Measurements from ENCODE around the gene GALR2.

GALR2 gene

GRCh38 chr17:76115138-76115754 lies 40.7 kb downstream of the GALR2 start:
- Histone ChIP-seq H3K27me3 (ENCODE audit: control insufficient read depth in 1 of 2, insufficient read depth in 2 of 2, low read length in 2 of 2) (no peaks in the 10 kb centered on the region), H3K9ac (ENCODE audit: low read depth in 1 of 2, low read length in 2 of 2) (no peak overlapping the region), H3K9me3 (ENCODE audit: control insufficient read depth in 1 of 2, low read length in 2 of 2) (no peaks in the 10 kb centered on the region), H3K4me3 (ENCODE audit: low read depth in 1 of 2, low read length in 2 of 2) (no peak overlapping the region), H3K36me3 (ENCODE audit: control insufficient read depth in 1 of 2, insufficient read depth in 2 of 2, low read length in 2 of 2) (no peaks in the 10 kb centered on the region), H3K4me1 (ENCODE audit: control insufficient read depth in 1 of 2, insufficient read depth in 2 of 2, low read length in 2 of 2) (no peaks in the 10 kb centered on the region), H3K27ac (ENCODE audit: low read depth, low read length) (no peak overlapping the region)

DNA sequence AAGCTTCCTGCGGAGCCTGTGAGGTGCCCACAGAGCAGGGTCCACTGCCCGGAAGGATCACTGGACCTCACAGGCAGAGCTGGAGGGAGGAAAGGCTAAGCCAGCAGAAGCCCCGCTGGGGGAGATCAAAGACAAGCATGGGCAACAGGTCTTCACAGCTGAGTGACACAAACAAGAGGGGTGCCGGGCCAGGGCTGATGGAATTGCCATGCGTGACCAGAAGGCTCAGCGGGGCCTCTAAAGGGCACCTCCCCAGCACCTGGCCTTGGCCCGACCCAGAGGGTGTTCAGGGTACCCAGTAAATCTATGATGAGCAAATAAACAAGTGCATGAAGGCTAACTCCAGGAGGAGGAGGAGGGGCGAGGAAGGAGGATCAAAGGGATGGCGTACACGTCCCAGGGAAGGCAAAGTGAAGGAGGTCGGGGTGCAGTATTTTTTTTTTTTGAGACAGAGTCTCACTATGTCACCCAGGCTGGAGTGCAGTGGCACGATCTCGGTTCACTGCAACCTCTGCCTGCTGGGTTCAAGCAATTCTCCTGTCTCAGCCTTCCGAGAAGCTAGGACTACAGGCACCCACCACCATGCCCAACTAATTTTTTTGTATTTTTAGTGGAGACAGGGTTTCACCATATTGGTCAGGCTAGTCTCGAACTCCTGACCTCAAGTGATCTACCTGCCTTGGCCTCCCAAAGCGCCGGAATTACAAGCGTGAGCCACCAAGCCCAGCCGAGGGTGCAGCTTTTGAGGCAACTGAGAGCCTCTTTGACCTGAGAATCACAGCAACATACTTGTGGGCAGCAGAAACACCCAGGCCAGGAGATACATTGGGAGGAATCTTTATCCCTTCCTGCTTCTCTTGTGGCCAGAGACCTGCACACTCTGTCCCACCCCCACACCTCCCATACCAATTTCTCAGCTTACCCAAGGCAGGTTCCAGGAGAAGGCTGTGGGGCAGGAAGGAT lies 45.1 kb downstream of the GALR2 start:
- no peak overlapping the region for H3K9ac ChIP-seq (ENCODE audit: low read depth in 1 of 2, low read length in 2 of 2)
- H3K27me3 ChIP-seq (ENCODE audit: control insufficient read depth in 1 of 2, insufficient read depth in 2 of 2, low read length in 2 of 2), result no peaks in the 10 kb centered on the region
- no peaks in the 10 kb centered on the region for H3K9me3 ChIP-seq (ENCODE audit: control insufficient read depth in 1 of 2, low read length in 2 of 2)
- H3K36me3 ChIP-seq (ENCODE audit: control insufficient read depth in 1 of 2, insufficient read depth in 2 of 2, low read length in 2 of 2), result no peaks in the 10 kb centered on the region
- no peak overlapping the region for H3K27ac ChIP-seq (ENCODE audit: low read depth, low read length)
- no peak overlapping the region for H3K4me3 ChIP-seq (ENCODE audit: low read depth in 1 of 2, low read length in 2 of 2)
- no peaks in the 10 kb centered on the region for H3K4me1 ChIP-seq (ENCODE audit: control insufficient read depth in 1 of 2, insufficient read depth in 2 of 2, low read length in 2 of 2)

GRCh38 chr17:76120658-76121008 lies 46.1 kb downstream of the GALR2 start:
- H3K9ac ChIP-seq (ENCODE audit: low read depth in 1 of 2, low read length in 2 of 2), result no peak overlapping the region
- H3K4me1 ChIP-seq (ENCODE audit: control insufficient read depth in 1 of 2, insufficient read depth in 2 of 2, low read length in 2 of 2), result no peaks in the 10 kb centered on the region
- H3K4me3 ChIP-seq (ENCODE audit: low read depth in 1 of 2, low read length in 2 of 2), result no peak overlapping the region
- no peaks in the 10 kb centered on the region for H3K27me3 ChIP-seq (ENCODE audit: control insufficient read depth in 1 of 2, insufficient read depth in 2 of 2, low read length in 2 of 2)
- no peaks in the 10 kb centered on the region for H3K9me3 ChIP-seq (ENCODE audit: control insufficient read depth in 1 of 2, low read length in 2 of 2)
- no peaks in the 10 kb centered on the region for H3K36me3 ChIP-seq (ENCODE audit: control insufficient read depth in 1 of 2, insufficient read depth in 2 of 2, low read length in 2 of 2)
- no peak overlapping the region for H3K27ac ChIP-seq (ENCODE audit: low read depth, low read length)

DNA sequence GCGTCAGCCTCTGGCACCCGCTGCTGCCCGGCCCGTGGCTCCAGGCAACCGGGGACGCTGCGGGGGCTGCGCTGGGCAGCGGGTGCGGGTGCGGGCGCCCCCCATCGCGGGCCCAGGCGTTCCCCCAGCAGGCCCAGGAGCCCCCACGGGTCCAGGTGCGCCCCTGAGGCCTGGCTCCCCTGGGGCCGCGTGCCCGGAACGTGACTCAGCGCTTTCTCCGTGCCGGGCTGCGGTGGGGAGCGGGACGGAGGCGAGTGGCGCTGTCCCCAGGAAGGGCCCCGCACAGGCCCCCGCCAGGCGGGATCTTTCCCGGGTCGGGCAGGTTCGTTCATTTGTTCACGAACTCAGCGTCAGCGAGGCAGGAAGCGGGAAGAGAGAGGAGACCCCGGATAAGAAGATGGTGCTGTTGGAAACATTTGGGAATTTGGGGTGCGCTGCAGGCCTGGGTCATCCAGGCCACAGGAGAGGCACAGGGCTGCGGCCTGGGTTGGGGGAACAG lies 47.4 kb downstream of the GALR2 start:
- Histone ChIP-seq H3K9ac (ENCODE audit: low read depth in 1 of 2, low read length in 2 of 2) (no peak overlapping the region), H3K27me3 (ENCODE audit: control insufficient read depth in 1 of 2, insufficient read depth in 2 of 2, low read length in 2 of 2) (no peaks in the 10 kb centered on the region), H3K4me3 (ENCODE audit: low read depth in 1 of 2, low read length in 2 of 2) (peak overlapping the region; percentile 34 to 48), H3K9me3 (ENCODE audit: control insufficient read depth in 1 of 2, low read length in 2 of 2) (no peaks in the 10 kb centered on the region), H3K4me1 (ENCODE audit: control insufficient read depth in 1 of 2, insufficient read depth in 2 of 2, low read length in 2 of 2) (no peaks in the 10 kb centered on the region), H3K27ac (ENCODE audit: low read depth, low read length) (no peak overlapping the region), H3K36me3 (ENCODE audit: control insufficient read depth in 1 of 2, insufficient read depth in 2 of 2, low read length in 2 of 2) (no peaks in the 10 kb centered on the region)

- Histone ChIP-seq H3K9me3 (ENCODE audit: control insufficient read depth in 1 of 2, low read length in 2 of 2) (no peaks in the 10 kb centered on the region), H3K27ac (ENCODE audit: low read depth, low read length) (no peak overlapping the region), H3K27me3 (ENCODE audit: control insufficient read depth in 1 of 2, insufficient read depth in 2 of 2, low read length in 2 of 2) (no peaks in the 10 kb centered on the region), H3K4me1 (ENCODE audit: control insufficient read depth in 1 of 2, insufficient read depth in 2 of 2, low read length in 2 of 2) (no peaks in the 10 kb centered on the region), H3K9ac (ENCODE audit: low read depth in 1 of 2, low read length in 2 of 2) (no peak overlapping the region), H3K4me3 (ENCODE audit: low read depth in 1 of 2, low read length in 2 of 2) (no peak overlapping the region), H3K36me3 (ENCODE audit: control insufficient read depth in 1 of 2, insufficient read depth in 2 of 2, low read length in 2 of 2) (no peaks in the 10 kb centered on the region)
Measured at GRCh38 chr17:76122431-76123190, 48.0 kb downstream of the GALR2 start.

DNA sequence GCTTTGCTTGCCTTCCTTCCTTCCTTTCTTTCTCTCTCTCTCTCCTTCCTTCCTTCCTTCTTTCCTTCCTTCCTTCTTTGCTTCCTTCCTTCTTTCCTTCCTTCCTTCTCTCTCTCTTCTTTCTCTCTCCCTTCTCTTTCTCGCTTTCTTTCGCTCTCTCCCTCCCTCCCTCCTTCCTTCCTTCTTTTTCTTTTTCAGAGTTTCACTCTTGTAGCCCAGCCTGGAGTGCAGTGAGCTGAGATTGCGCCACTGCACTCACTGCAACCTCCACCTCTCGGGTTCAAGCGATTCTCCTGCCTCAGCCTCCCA lies 48.6 kb downstream of the GALR2 start:
- no peak overlapping the region for H3K27ac ChIP-seq (ENCODE audit: low read depth, low read length)
- H3K36me3 ChIP-seq (ENCODE audit: control insufficient read depth in 1 of 2, insufficient read depth in 2 of 2, low read length in 2 of 2), result no peaks in the 10 kb centered on the region
- no peaks in the 10 kb centered on the region for H3K4me1 ChIP-seq (ENCODE audit: control insufficient read depth in 1 of 2, insufficient read depth in 2 of 2, low read length in 2 of 2)
- no peak overlapping the region for H3K4me3 ChIP-seq (ENCODE audit: low read depth in 1 of 2, low read length in 2 of 2)
- no peaks in the 10 kb centered on the region for H3K9me3 ChIP-seq (ENCODE audit: control insufficient read depth in 1 of 2, low read length in 2 of 2)
- no peaks in the 10 kb centered on the region for H3K27me3 ChIP-seq (ENCODE audit: control insufficient read depth in 1 of 2, insufficient read depth in 2 of 2, low read length in 2 of 2)
- no peak overlapping the region for H3K9ac ChIP-seq (ENCODE audit: low read depth in 1 of 2, low read length in 2 of 2)

DNA sequence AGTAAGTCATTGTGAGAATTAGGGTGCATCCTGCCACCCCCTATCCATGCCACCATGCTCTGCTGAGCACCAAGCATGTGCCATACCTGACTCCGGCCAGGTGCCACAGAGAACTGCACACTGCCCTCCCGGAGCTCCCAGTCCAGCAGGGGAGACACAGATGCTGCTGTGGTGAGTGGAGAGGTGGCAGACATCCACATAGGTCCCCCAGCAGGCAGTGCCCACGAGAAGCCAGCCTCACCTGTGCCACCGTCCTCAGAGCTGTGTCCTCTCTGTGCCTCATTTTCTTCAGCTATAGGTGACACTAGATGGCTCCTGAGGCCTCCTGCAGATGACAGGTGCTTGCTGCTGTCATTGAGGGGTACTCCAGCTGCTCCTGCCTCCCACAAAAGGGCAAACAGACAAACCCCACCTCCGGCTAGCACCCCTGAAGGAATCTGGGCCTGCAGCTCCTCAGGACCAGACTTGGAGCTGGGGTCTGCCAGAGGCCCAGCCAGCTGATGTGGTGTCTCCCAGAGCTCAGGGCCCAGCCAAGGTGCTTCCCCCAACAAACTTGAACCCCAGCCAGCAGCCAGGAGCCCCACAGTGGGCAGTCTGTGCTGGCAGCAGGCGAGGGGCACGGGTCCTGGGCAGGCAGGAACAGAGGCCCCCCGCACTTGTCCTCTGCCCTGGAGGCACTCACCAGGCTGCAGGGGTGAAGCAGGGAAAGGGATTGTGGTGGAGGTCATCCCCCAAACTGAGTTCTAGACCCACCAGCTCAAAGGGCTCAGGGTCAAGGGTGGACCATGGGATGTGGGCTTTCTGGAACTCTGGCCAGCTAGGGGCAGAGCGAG lies 49.4 kb downstream of the GALR2 start:
- H3K9ac ChIP-seq (ENCODE audit: low read depth in 1 of 2, low read length in 2 of 2), result no peak overlapping the region
- no peak overlapping the region for H3K27ac ChIP-seq (ENCODE audit: low read depth, low read length)
- no peaks in the 10 kb centered on the region for H3K27me3 ChIP-seq (ENCODE audit: control insufficient read depth in 1 of 2, insufficient read depth in 2 of 2, low read length in 2 of 2)
- H3K36me3 ChIP-seq (ENCODE audit: control insufficient read depth in 1 of 2, insufficient read depth in 2 of 2, low read length in 2 of 2), result no peaks in the 10 kb centered on the region
- no peaks in the 10 kb centered on the region for H3K9me3 ChIP-seq (ENCODE audit: control insufficient read depth in 1 of 2, low read length in 2 of 2)
- no peak overlapping the region for H3K4me3 ChIP-seq (ENCODE audit: low read depth in 1 of 2, low read length in 2 of 2)
- H3K4me1 ChIP-seq (ENCODE audit: control insufficient read depth in 1 of 2, insufficient read depth in 2 of 2, low read length in 2 of 2), result no peaks in the 10 kb centered on the region

GRCh38 chr17:76124582-76125390 lies 50.2 kb downstream of the GALR2 start:
- Histone ChIP-seq H3K9me3 (ENCODE audit: control insufficient read depth in 1 of 2, low read length in 2 of 2) (no peaks in the 10 kb centered on the region), H3K9ac (ENCODE audit: low read depth in 1 of 2, low read length in 2 of 2) (no peak overlapping the region), H3K4me3 (ENCODE audit: low read depth in 1 of 2, low read length in 2 of 2) (no peak overlapping the region), H3K27ac (ENCODE audit: low read depth, low read length) (no peak overlapping the region), H3K4me1 (ENCODE audit: control insufficient read depth in 1 of 2, insufficient read depth in 2 of 2, low read length in 2 of 2) (no peaks in the 10 kb centered on the region), H3K36me3 (ENCODE audit: control insufficient read depth in 1 of 2, insufficient read depth in 2 of 2, low read length in 2 of 2) (no peaks in the 10 kb centered on the region), H3K27me3 (ENCODE audit: control insufficient read depth in 1 of 2, insufficient read depth in 2 of 2, low read length in 2 of 2) (no peaks in the 10 kb centered on the region)

- Histone ChIP-seq H3K4me1 (ENCODE audit: control insufficient read depth in 1 of 2, insufficient read depth in 2 of 2, low read length in 2 of 2) (no peaks in the 10 kb centered on the region), H3K27me3 (ENCODE audit: control insufficient read depth in 1 of 2, insufficient read depth in 2 of 2, low read length in 2 of 2) (no peaks in the 10 kb centered on the region), H3K9ac (ENCODE audit: low read depth in 1 of 2, low read length in 2 of 2) (no peak overlapping the region), H3K27ac (ENCODE audit: low read depth, low read length) (no peak overlapping the region), H3K36me3 (ENCODE audit: control insufficient read depth in 1 of 2, insufficient read depth in 2 of 2, low read length in 2 of 2) (no peaks in the 10 kb centered on the region), H3K4me3 (ENCODE audit: low read depth in 1 of 2, low read length in 2 of 2) (no peak overlapping the region), H3K9me3 (ENCODE audit: control insufficient read depth in 1 of 2, low read length in 2 of 2) (no peaks in the 10 kb centered on the region)
Measured at GRCh38 chr17:76125391-76125675, 50.8 kb downstream of the GALR2 start.
